ENCODE results near the gene ZFP64. TPM values are rescaled to one million over a fixed set of nuclear protein-coding genes. Genes with fewer than 3 reads are reported as not detected.

Gene ZFP64
- total RNA-seq, 4 donors from 2014 or later = 5.4 to 23.4 (median 11.2) TPM

DNA sequence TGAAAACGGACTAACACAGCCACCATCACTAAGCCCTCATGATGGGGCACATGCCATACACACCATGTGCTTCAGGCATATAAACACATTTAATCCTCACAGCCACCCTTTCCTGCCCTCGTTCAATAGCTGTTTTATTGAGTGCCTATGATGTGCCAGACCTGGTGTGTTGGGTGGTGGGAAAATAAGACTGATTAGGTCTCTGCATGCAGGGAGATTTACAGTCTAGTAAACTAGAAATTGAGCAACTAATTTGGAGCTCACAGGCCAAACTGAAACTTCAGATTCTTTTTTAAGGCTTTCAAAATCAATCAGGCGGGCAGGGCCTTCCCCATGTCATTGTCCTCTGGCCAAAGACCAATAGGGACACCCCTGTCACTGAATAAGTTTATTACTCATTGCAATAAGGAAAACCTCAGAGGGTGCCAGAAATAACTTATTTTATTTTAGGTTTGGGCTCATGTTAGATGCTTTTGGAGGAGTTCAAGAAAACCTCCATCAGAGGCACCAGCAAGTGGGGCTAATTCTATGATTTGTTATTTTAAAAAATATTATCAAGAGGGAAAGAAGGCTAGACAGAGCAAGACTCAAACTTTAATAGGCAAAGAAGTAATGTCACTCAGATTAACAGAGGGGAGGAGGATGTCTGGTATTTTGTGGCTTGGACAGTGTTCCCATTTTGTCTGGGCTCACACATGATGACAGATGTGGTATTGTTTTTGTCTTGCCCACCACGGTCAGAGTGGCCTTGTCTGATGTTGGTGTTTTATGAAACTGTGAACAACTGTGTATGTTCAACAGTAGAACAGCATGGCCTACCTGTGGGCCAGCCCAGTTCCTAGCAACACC lies 12.0 kb downstream of the ZFP64 start:
- Histone ChIP-seq H3K36me3 (no peaks in the 10 kb centered on the region), H3K4me1 (no peaks in the 10 kb centered on the region), H3K27ac (no peak overlapping the region), H3K4me3 (no peak overlapping the region), H3K9me3 (no peaks in the 10 kb centered on the region), H3K27me3 (no peaks in the 10 kb centered on the region)
- intact Hi-C loops (cut with DNase I; ENCODE audit: low total_unique reads) = no loop called here
- TF ChIP-seq CTCF (IDR thresholded peaks at IDR 0.05) (no peak), POLR2A (IDR thresholded peaks at IDR 0.05) (no peak)
- no peak for DNase-seq

- no peak for DNase-seq
- H3K36me3 ChIP-seq = no peaks in the 10 kb centered on the region
- intact Hi-C loops (cut with DNase I; ENCODE audit: low total_unique reads) = no loop called here
- no peaks in the 10 kb centered on the region for H3K9me3 ChIP-seq
- no peak overlapping the region for H3K27ac ChIP-seq
- H3K27me3 ChIP-seq = no peaks in the 10 kb centered on the region
- TF ChIP-seq CTCF (IDR thresholded peaks at IDR 0.05) (no peak), POLR2A (IDR thresholded peaks at IDR 0.05) (no peak)
- H3K4me3 ChIP-seq = no peak overlapping the region
- H3K4me1 ChIP-seq = no peaks in the 10 kb centered on the region
Measured at GRCh38 chr20:52178691-52179090, 12.9 kb downstream of the ZFP64 start.

DNA sequence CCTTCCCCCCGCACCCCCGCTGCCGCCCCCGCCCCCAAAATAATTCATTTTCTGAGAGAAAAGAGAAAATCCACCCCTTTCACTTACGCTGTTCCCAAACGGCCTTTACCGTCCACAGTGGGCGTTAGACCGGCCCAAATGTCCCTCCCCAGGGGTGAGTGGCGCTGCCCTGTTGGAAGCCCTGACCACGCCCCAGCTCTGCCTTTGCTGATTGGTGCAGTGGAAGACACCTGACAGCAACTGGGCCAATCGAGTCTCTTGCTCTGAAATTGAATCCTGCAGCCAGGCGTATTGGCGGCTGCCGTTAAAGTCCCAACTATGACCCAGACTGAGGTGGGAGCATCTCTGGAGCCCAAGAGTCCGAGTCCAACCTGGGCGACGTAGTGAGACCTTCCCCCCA lies 15.7 kb downstream of the ZFP64 start:
- Histone ChIP-seq H3K4me3 (no peak overlapping the region), H3K36me3 (no peaks in the 10 kb centered on the region), H3K9me3 (no peaks in the 10 kb centered on the region), H3K27me3 (no peaks in the 10 kb centered on the region), H3K4me1 (no peaks in the 10 kb centered on the region), H3K27ac (no peak overlapping the region)
- intact Hi-C loops (cut with DNase I; ENCODE audit: low total_unique reads) = no loop called here
- TF ChIP-seq POLR2A (IDR thresholded peaks at IDR 0.05) (no peak), CTCF (IDR thresholded peaks at IDR 0.05) (no peak)
- no peak for DNase-seq

DNA sequence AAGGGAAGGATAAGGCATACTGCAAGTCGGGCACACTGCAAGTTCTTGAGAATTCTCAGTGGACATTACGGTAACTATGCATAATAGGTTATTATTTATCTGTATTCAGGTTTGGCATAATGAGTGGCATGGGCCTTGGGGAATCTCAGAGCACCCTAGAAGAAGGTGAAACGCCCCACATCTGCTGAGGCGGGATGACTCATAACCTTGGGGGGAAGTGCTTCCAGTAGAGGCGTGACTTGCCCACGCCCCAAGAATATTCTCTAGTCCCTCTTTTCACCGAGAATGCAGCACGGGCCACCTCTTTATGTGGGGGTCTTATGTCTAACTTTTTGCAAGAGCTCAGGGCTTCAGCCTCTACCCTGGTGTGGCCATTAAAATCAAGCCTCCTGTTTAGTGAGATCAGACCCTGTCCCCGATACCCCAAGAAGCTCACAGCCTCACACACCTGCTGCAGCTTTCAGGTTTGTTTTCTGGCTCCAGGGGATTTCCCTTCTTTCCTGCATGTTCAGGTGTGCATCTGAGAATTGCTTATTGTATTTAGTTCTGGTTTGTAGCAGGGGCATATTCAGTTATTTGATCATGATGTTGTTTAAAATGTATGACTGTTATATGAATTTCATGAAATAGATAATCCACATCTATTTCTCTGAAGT lies 19.1 kb downstream of the ZFP64 start:
- Histone ChIP-seq H3K27me3 (no peaks in the 10 kb centered on the region), H3K27ac (no peak overlapping the region), H3K36me3 (no peaks in the 10 kb centered on the region), H3K4me3 (no peak overlapping the region), H3K4me1 (no peaks in the 10 kb centered on the region), H3K9me3 (no peaks in the 10 kb centered on the region)
- no peak for TF ChIP-seq POLR2A (IDR thresholded peaks at IDR 0.05)
- no peak for TF ChIP-seq CTCF (IDR thresholded peaks at IDR 0.05)
- intact Hi-C loops (cut with DNase I; ENCODE audit: low total_unique reads) = no loop called here
- DNase-seq = no peak

DNA sequence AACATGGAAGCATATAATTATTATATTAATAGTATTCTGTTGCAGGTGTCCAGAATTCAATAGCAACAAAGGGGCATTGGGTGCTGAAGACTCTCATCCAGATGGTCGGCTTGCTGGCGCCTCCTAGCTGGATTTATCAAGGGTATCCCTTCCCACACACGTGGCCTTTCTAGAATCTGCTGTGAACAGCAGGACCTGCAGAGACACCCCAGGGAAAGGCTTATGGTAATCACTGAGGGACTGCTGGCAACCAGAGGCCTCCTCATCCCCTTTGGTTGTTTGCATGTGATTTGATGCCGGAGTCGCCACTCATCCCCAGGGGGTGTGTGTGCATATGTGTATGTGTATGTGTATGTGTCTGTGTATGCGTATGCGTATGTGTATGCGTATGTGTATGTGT lies 20.6 kb downstream of the ZFP64 start:
- no peak for DNase-seq
- Histone ChIP-seq H3K4me1 (no peaks in the 10 kb centered on the region), H3K27me3 (no peaks in the 10 kb centered on the region), H3K4me3 (no peak overlapping the region), H3K27ac (no peak overlapping the region), H3K36me3 (no peaks in the 10 kb centered on the region), H3K9me3 (no peaks in the 10 kb centered on the region)
- intact Hi-C loops (cut with DNase I; ENCODE audit: low total_unique reads) = no loop called here
- TF ChIP-seq POLR2A (IDR thresholded peaks at IDR 0.05) = no peak
- TF ChIP-seq CTCF (IDR thresholded peaks at IDR 0.05) = no peak
